ENCODE measurements around the gene RPUSD1.

The RPUSD1 gene

DNA sequence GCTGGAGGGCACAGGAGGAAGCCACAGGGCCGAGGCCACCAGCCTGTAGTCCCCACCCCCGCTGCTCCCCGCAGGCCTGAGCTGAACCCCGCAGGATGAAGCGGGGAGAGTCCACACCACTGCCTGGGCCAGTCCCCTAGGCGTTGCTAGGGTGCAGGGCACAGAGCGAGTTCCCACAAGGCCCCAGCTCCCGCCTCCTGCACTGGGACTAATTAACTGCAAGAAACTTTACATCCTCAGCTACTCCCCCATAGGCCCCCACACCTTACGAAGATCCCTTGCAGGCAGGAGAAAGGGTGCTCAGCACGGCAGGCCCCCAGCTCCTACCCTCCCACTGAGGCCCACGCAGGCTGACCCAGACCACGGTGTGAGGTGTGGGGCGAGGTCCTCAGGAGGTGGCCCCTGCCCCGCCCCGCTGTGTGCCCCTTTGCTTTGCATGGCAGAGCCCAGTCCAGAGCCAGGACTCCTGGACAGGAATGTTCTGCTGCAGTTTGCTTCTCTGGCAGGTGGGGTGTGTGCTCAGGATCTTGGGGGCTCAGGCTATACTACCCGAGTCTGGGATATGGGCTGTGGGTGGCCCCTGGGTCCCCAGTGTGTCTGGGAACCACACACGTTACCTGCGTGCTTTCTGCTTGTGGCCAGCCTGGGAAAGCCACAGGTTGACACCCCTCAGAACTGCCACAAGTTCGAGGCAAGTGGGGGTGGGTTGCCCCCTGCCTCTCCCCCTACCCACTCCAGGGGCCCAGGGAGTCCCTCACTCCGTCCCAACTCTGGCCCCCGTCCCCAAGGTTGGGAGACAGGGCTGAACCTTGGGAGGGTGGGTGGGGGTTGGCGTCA, 11.1 kb upstream of the RPUSD1 start:
- no peak for DNase-seq (ENCODE audit: low spot score)

- no peak for DNase-seq (ENCODE audit: low spot score)
These were observed 10.5 kb upstream of the RPUSD1 start for GRCh38 chr16:798666-799065.

DNA sequence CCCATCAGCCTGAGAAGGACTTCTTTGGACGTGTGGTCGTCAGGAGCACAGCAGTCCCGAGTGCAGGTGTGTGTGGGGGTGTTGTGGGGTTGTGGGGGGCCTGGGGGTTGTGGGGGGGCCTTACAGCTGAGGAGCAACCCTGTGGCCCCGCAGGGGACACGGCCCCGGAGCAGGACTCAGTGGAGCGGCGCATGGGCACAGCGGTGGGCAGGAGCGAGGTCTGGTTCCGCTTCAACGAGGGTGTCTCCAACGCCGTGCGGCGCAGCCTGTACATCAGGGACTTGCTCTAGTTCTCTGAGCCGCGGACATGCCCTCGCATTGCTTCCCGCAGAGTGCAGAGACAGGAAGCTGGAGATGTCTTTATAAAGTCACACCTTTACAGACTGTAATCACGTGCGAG, 9.5 kb upstream of the RPUSD1 start:
- DNase-seq (ENCODE audit: low spot score), result no peak

- DNase-seq (ENCODE audit: low spot score), result peak; percentile 24
These were observed 8.9 kb upstream of the RPUSD1 start for GRCh38 chr16:797120-797420.

GRCh38 chr16:796296-797119, 8.3 kb upstream of the RPUSD1 start:
- DNase-seq (ENCODE audit: low spot score), result no peak

GRCh38 chr16:795580-796229, 7.5 kb upstream of the RPUSD1 start:
- DNase-seq (ENCODE audit: low spot score), result no peak

GRCh38 chr16:794853-795466, 6.8 kb upstream of the RPUSD1 start:
- DNase-seq (ENCODE audit: low spot score), result no peak

GRCh38 chr16:794091-794822, 6.1 kb upstream of the RPUSD1 start:
- DNase-seq (ENCODE audit: low spot score), result no peak

DNA sequence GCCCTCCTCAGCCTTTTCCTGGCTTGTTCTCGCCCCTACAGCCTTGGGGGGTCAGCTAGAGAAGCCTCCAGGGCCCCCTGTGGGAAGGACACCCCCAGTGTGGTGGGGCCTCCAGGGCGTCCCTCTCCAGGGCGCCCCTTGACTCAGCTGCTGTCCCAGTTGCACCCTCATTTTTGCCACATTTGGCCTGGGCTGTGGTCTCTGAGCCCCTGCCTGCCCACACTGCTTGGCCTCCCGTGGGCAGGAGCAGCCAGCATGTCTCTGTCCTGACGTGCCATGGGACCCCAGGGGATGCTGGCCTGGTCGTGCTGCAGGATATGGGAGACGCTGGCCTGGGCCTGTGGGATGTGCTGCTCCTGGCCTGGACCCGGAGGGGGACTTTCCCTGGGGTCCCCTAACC, 5.2 kb upstream of the RPUSD1 start:
- DNase-seq (ENCODE audit: low spot score), result no peak

GRCh38 chr16:792221-792995, 4.2 kb upstream of the RPUSD1 start:
- no peak for DNase-seq (ENCODE audit: low spot score)

DNA sequence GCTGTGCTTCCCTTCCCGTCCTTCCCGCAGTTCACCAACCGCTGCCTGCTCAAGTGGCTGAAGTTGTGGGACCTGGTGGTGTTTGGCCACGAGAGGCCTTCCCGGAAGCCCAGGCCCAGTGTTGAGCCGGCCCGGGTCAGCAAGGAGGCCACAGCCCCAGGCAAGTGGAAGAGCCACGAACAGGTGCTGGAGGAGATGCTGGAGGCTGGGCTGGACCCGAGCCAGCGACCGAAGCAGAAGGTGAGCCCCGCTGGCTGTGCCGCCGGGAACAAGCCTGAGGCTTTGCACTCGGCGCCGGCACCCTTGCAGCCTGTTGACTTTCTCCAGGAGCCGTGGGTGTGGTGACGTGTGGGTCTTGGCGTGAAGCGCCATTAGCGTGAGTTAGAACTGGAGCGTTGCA, 3.0 kb upstream of the RPUSD1 start:
- no peak for DNase-seq (ENCODE audit: low spot score)

DNA sequence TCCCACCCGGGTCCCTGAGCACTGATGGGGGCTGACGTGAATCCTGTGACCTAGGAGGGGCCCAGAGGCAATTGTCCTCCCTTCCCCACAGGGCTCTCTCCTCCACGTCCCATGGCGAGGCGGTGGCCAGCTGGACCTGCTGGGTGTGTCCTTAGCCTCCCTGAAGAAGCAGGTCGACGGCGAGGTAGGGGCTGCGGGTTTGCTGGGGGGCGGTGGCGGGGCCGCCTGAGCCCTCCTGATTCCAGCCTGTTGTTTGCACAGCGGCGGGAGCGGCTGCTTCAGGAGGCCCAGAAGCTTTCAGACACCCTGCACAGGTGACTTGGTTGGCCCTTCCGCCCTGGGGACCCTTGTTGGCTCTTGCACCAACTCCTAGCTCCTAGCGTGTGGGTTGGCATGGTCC, 1.9 kb upstream of the RPUSD1 start:
- DNase-seq (ENCODE audit: low spot score), result no peak

- no peak for DNase-seq (ENCODE audit: low spot score)
These were observed 1.1 kb upstream of the RPUSD1 start for GRCh38 chr16:789191-789850.

GRCh38 chr16:788399-789126, 382 bp upstream of the RPUSD1 start, which contains the start of gene CHTF18:
Gene CHTF18, plus strand, starts transcription at chr16:788620. Its CDS starts 65 bp downstream, at chr16:788685.
- peak; percentile 92 for DNase-seq (ENCODE audit: low spot score)

DNA sequence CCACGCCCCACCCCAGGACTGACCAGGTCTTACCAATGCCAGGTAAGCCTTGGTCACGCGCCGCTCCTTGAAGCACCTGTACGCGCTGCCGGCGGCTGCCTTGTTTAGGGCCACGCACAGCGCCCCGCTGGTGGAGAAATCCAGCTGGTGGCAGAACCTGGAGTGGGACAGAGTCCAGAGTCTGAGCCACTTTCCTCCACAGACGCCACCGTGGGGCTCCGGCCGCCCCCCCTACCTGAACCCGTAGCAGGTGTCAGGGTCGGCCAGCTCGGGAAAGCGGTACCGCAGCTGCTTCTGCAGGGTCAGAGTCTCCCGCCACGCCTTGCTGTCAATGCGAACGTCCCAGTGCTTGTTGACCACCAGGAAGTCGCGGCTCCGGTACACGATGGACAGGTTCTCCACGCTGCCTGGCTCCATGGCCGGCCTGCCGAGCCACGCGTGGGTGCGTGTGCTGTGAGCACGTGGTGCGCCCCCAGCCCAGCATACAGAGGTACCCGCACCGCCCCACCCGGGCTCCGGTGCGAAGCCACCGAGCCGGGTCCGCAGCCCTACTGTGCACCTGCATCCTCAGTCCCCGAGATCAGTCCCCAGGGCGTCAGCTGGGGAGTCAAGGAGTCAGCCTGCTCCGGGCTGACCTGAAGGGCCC, 737 bp downstream of the RPUSD1 start:
- DNase-seq (ENCODE audit: low spot score), result no peak

DNA sequence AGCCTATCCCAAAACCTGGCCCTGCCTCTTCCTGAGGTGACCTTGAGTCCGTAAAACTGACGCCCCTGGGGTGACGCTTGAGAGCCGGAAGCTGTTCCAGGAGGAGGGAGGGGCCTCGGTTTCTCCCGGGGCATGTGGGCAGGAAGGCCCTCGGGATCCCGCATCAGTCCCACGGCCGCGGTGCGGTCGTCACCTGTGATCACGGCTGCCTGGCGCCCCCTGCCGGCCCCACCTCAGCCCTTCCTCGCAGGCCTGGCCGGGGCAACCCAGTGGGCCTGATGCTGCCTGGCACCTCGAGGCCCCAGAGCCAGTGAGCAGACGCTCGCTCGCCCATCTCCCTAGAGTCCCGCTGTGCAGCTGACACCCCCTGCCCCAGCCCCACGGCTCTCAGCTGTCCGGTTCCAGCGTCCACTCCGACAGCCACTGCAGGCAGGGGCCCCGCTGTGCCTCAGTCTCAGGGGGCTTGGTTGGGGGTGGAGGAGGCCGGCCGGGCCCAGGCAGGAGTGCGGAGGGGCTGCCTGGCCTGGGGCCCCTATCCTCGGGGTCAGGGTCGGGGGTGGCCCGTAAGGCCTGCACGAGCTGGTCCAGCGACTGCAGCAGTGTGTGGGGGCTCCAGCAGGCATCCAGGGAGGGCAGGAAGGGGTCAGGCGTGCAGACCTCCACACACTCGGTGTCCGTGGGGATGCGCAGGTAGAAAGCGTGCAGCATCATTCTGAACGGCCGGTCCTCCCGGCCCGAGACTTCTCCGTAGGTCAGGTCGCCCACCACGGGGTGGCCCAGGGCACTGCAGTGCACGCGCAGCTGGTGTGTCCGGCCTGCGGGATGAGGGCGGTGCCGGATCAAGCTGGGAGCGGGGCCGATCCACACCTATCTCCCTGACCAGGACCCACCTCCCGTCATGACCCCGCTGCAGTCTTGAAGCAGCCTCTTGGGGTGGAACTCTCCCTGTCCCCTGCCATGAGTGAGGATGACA, 2.3 kb downstream of the RPUSD1 start:
- DNase-seq (ENCODE audit: low spot score), result peak; percentile 70

GRCh38 chr16:784431-784830, 3.8 kb downstream of the RPUSD1 start:
- DNase-seq (ENCODE audit: low spot score), result no peak
